Measurements from ENCODE around the gene STEAP4. TPM values are rescaled to one million over a fixed set of nuclear protein-coding genes. Genes with fewer than 3 reads are reported as not detected.
A peak's percentile ranks its signal among the peaks of the same experiment; 100 is the strongest.

Gene STEAP4
- total and polyA plus RNA-seq, 4 donors = 3.7 to 43.8 (median 12.8) TPM

- peak overlapping the region; percentile 58 to 82 for H3K27ac ChIP-seq (ENCODE audit: low read depth in 1 of 2, low read length in 2 of 2)
Measured at GRCh38 chr7:88226886-88227516, 79.7 kb downstream of the STEAP4 start.

More at GRCh38 chr7:88226886-88227516, 79.7 kb downstream of the STEAP4 start:
- Histone ChIP-seq H3K4me1 (ENCODE audit: control insufficient read depth in 4 of 4, insufficient read depth in 4 of 4, low read length in 3 of 4) (peaks cover 2 to 15% (median 13%) of the 10 kb centered on the region in 4 donors), H3K9ac (ENCODE audit: low read depth in 1 of 2, low read length in 2 of 2) (no peak overlapping the region), H3K9me3 (ENCODE audit: control insufficient read depth in 4 of 4, low read length in 3 of 4) (no peaks in the 10 kb centered on the region), H3K36me3 (ENCODE audit: control insufficient read depth in 4 of 4, insufficient read depth in 3 of 4, low read depth in 1 of 4, low read length in 3 of 4) (no peaks in the 10 kb centered on the region), H3K4me3 (ENCODE audit: low read depth in 1 of 3, low read length in 3 of 3) (no peak overlapping the region), H3K27me3 (ENCODE audit: control insufficient read depth in 4 of 4, insufficient read depth in 4 of 4, low read length in 3 of 4) (no peaks in the 10 kb centered on the region)
- no peak for DNase-seq (ENCODE audit: low spot score)
- WGBS = 23% methylated on average over 6 of the region's 6 CpGs
- TF ChIP-seq ATF3 (IDR thresholded peaks at IDR 0.05) = peak; percentile 7
- TF ChIP-seq HNF4A (conservative IDR thresholded peaks at IDR 0.05) = peak; percentile 46 to 52
- TF ChIP-seq RAD21 (IDR thresholded peaks at IDR 0.05) = no peak
- peak; percentile 46 to 74 for TF ChIP-seq JUND (IDR thresholded peaks at IDR 0.05)
- no peak for TF ChIP-seq HNF4G (IDR thresholded peaks at IDR 0.05)
- no peak for TF ChIP-seq FOXA2 (IDR thresholded peaks at IDR 0.05)
- TF ChIP-seq FOXA1 (IDR thresholded peaks at IDR 0.05) = no peak
- TF ChIP-seq REST (IDR thresholded peaks at IDR 0.05) = no peak
- TF ChIP-seq EGR1 (IDR thresholded peaks at IDR 0.05; ENCODE audit: low read depth in 2 of 2) = no peak
- TF ChIP-seq GABPA (IDR thresholded peaks at IDR 0.05 in 1 of 2, conservative IDR thresholded peaks at IDR 0.05 in 1 of 2) = no peak
- TF ChIP-seq MAX (IDR thresholded peaks at IDR 0.05) = no peak
- TF ChIP-seq CTCF (IDR thresholded peaks at IDR 0.05; ENCODE audit: low read depth, low read length, missing input control) = no peak
- TF ChIP-seq TAF1 (conservative IDR thresholded peaks at IDR 0.05) = no peak
- no peak for TF ChIP-seq YY1 (IDR thresholded peaks at IDR 0.05)
- TF ChIP-seq SP1 (IDR thresholded peaks at IDR 0.05) = peak; percentile 66
- TF ChIP-seq RXRA (IDR thresholded peaks at IDR 0.05) = peak; percentile 66 to 67
- peak; percentile 83 for TF ChIP-seq NR2F2 (IDR thresholded peaks at IDR 0.05)
- TF ChIP-seq ZBTB33 (IDR thresholded peaks at IDR 0.05) = no peak

Measured in liver (tissue), 9 donors.